Activated T-cell treated with anti-CD3 and anti-CD28 coated beads, Interleukin-2, amount 50 U/mL, for 72 hours (primary cell): ENCODE results near the gene FBN1. TPM values are rescaled to one million over a fixed set of nuclear protein-coding genes. Genes with fewer than 3 reads are reported as not detected.

Experiments used
- ATAC-seq, 2 donors: fragments of 150-1000 bp; cut with Tn5 transposase; replicated peaks in 1 of 2; 2 replicates each; pipeline ENCODE4 v1.10.0; 2021; ENCODE audit warnings: moderate library complexity in 2 of 2, mild to moderate bottlenecking in 1 of 2
- DNase-seq, 2 donors: peaks; one replicate each; pipeline ENCODE4 v3.0.0; 2021 to 2022; ENCODE audit warnings: mixed read lengths in 1 of 2
- H3K27ac Mint-ChIP-seq: one replicate; pipeline ENCODE4 v1.8.0; 2022; ENCODE audit warnings: mild to moderate bottlenecking, moderate library complexity, mixed read lengths
- H3K27me3 Mint-ChIP-seq: one replicate; pipeline ENCODE4 v1.8.0; 2022; ENCODE audit warnings: low read depth, mixed read lengths
- H3K36me3 Mint-ChIP-seq, 2 donors: one replicate each; pipeline ENCODE4 v1.8.0; 2022; ENCODE audit warnings: mixed read lengths in 2 of 2, mild to moderate bottlenecking in 1 of 2; ENCODE audit not compliant: insufficient read depth in 2 of 2
- H3K4me1 Mint-ChIP-seq: one replicate; pipeline ENCODE4 v1.8.0; 2022; ENCODE audit warnings: low read depth, mixed read lengths
- H3K4me3 Mint-ChIP-seq, 2 donors: one replicate each; pipeline ENCODE4 v1.8.0; 2022; ENCODE audit warnings: mild to moderate bottlenecking in 2 of 2, mixed read lengths in 2 of 2, moderate library complexity in 2 of 2
- H3K9me3 Mint-ChIP-seq, 2 donors: one replicate each; pipeline ENCODE4 v1.8.0; 2022; ENCODE audit warnings: mixed read lengths in 2 of 2
- total RNA-seq, 2 donors: library from RNA; stranded (reverse); gene quantifications; one replicate each; pipeline ENCODE4 v1.2.3, GENCODE V29; 2022

FBN1 gene
- total RNA-seq, 2 donors from 2014 or later: 0.50 to 0.79 TPM

- H3K27ac Mint-ChIP-seq: no peak overlapping the region
- H3K36me3 Mint-ChIP-seq: no peaks in the 10 kb centered on the region
- no peaks in the 10 kb centered on the region for H3K27me3 Mint-ChIP-seq
- no peaks in the 10 kb centered on the region for H3K4me1 Mint-ChIP-seq
- DNase-seq: no peak
- no peak overlapping the region for H3K4me3 Mint-ChIP-seq
- ATAC-seq: no peak
- H3K9me3 Mint-ChIP-seq: no peaks in the 10 kb centered on the region
Observed at GRCh38 chr15:48467801-48468200, 177.7 kb downstream of the FBN1 start.

- Mint-ChIP-seq H3K4me1 (no peaks in the 10 kb centered on the region), H3K27me3 (no peaks in the 10 kb centered on the region), H3K4me3 (no peak overlapping the region), H3K9me3 (no peaks in the 10 kb centered on the region), H3K27ac (peak overlapping the region; percentile 14), H3K36me3 (no peaks in the 10 kb centered on the region)
- ATAC-seq: no peak
- DNase-seq: no peak
Observed at GRCh38 chr15:48466820-48467219, 178.7 kb downstream of the FBN1 start.

- ATAC-seq (no peak), DNase-seq (no peak)
- Mint-ChIP-seq H3K27me3 (no peaks in the 10 kb centered on the region), H3K27ac (no peak overlapping the region), H3K36me3 (no peaks in the 10 kb centered on the region), H3K9me3 (no peaks in the 10 kb centered on the region), H3K4me1 (no peaks in the 10 kb centered on the region), H3K4me3 (no peak overlapping the region)
Observed at GRCh38 chr15:48466079-48466478, 179.4 kb downstream of the FBN1 start.

GRCh38 chr15:48465410-48465809 is 180.1 kb downstream of the FBN1 start:
- no peak for DNase-seq
- H3K27ac Mint-ChIP-seq: no peak overlapping the region
- H3K9me3 Mint-ChIP-seq: no peaks in the 10 kb centered on the region
- H3K27me3 Mint-ChIP-seq: no peaks in the 10 kb centered on the region
- H3K4me1 Mint-ChIP-seq: no peaks in the 10 kb centered on the region
- H3K4me3 Mint-ChIP-seq: no peak overlapping the region
- no peaks in the 10 kb centered on the region for H3K36me3 Mint-ChIP-seq
- ATAC-seq: no peak

GRCh38 chr15:48463366-48463880 is 182.1 kb downstream of the FBN1 start:
- no peaks in the 10 kb centered on the region for H3K36me3 Mint-ChIP-seq
- no peaks in the 10 kb centered on the region for H3K4me1 Mint-ChIP-seq
- no peak for DNase-seq
- no peaks in the 10 kb centered on the region for H3K9me3 Mint-ChIP-seq
- no peak for ATAC-seq
- H3K27me3 Mint-ChIP-seq: no peaks in the 10 kb centered on the region
- H3K27ac Mint-ChIP-seq: no peak overlapping the region
- H3K4me3 Mint-ChIP-seq: no peak overlapping the region

- Mint-ChIP-seq H3K27me3 (no peaks in the 10 kb centered on the region), H3K36me3 (no peaks in the 10 kb centered on the region), H3K4me3 (no peak overlapping the region), H3K9me3 (no peaks in the 10 kb centered on the region), H3K27ac (no peak overlapping the region), H3K4me1 (no peaks in the 10 kb centered on the region)
- DNase-seq (no peak), ATAC-seq (no peak)
Observed at GRCh38 chr15:48462688-48463087, 182.8 kb downstream of the FBN1 start.

GRCh38 chr15:48459571-48460442 is 185.7 kb downstream of the FBN1 start:
- Mint-ChIP-seq H3K27me3 (no peaks in the 10 kb centered on the region), H3K36me3 (no peaks in the 10 kb centered on the region), H3K27ac (no peak overlapping the region), H3K4me3 (no peak overlapping the region), H3K4me1 (no peaks in the 10 kb centered on the region), H3K9me3 (no peaks in the 10 kb centered on the region)
- no peak for ATAC-seq
- DNase-seq: no peak

- Mint-ChIP-seq H3K4me1 (no peaks in the 10 kb centered on the region), H3K27ac (no peak overlapping the region), H3K4me3 (no peak overlapping the region), H3K27me3 (no peaks in the 10 kb centered on the region), H3K36me3 (no peaks in the 10 kb centered on the region), H3K9me3 (no peaks in the 10 kb centered on the region)
- ATAC-seq (no peak), DNase-seq (no peak)
Observed at GRCh38 chr15:48458876-48459275, 186.6 kb downstream of the FBN1 start.

- Mint-ChIP-seq H3K4me3 (no peak overlapping the region), H3K27me3 (no peaks in the 10 kb centered on the region), H3K9me3 (no peaks in the 10 kb centered on the region)
Observed at GRCh38 chr15:48456134-48456533, 189.4 kb downstream of the FBN1 start.

GRCh38 chr15:48451736-48452135 is 193.8 kb downstream of the FBN1 start:
- Mint-ChIP-seq H3K27ac (no peak overlapping the region), H3K4me1 (no peaks in the 10 kb centered on the region), H3K4me3 (no peak overlapping the region), H3K36me3 (no peaks in the 10 kb centered on the region), H3K9me3 (no peaks in the 10 kb centered on the region), H3K27me3 (peaks cover 6% of the 10 kb centered on the region)
- DNase-seq (no peak), ATAC-seq (no peak)

More at GRCh38 chr15:48456134-48456533, 189.4 kb downstream of the FBN1 start:
- ATAC-seq (no peak), DNase-seq (no peak)
- no peaks in the 10 kb centered on the region for H3K36me3 Mint-ChIP-seq
- no peak overlapping the region for H3K27ac Mint-ChIP-seq
- no peaks in the 10 kb centered on the region for H3K4me1 Mint-ChIP-seq

- Mint-ChIP-seq H3K36me3 (no peaks in the 10 kb centered on the region), H3K4me3 (no peak overlapping the region), H3K9me3 (no peaks in the 10 kb centered on the region), H3K27ac (no peak overlapping the region), H3K4me1 (no peaks in the 10 kb centered on the region), H3K27me3 (peaks cover 6% of the 10 kb centered on the region)
- no peak for ATAC-seq
- no peak for DNase-seq
Observed at GRCh38 chr15:48451241-48451640, 194.3 kb downstream of the FBN1 start.

- H3K4me3 Mint-ChIP-seq: no peak overlapping the region
- no peaks in the 10 kb centered on the region for H3K4me1 Mint-ChIP-seq
- H3K27me3 Mint-ChIP-seq: peaks cover 6% of the 10 kb centered on the region
- no peak overlapping the region for H3K27ac Mint-ChIP-seq
- H3K9me3 Mint-ChIP-seq: no peaks in the 10 kb centered on the region
- no peaks in the 10 kb centered on the region for H3K36me3 Mint-ChIP-seq
- no peak for ATAC-seq
- DNase-seq: no peak
Observed at GRCh38 chr15:48449734-48450133, 195.8 kb downstream of the FBN1 start.

- Mint-ChIP-seq H3K36me3 (no peaks in the 10 kb centered on the region), H3K27ac (no peak overlapping the region), H3K27me3 (peaks cover 6% of the 10 kb centered on the region), H3K4me1 (no peaks in the 10 kb centered on the region), H3K9me3 (no peaks in the 10 kb centered on the region), H3K4me3 (no peak overlapping the region)
- no peak for ATAC-seq
- DNase-seq: no peak
Observed at GRCh38 chr15:48447657-48448056, 197.9 kb downstream of the FBN1 start.

GRCh38 chr15:48447058-48447457 is 198.5 kb downstream of the FBN1 start:
- Mint-ChIP-seq H3K27ac (no peak overlapping the region), H3K9me3 (no peaks in the 10 kb centered on the region), H3K36me3 (no peaks in the 10 kb centered on the region), H3K4me3 (no peak overlapping the region), H3K27me3 (peaks cover 6% of the 10 kb centered on the region), H3K4me1 (no peaks in the 10 kb centered on the region)
- ATAC-seq (no peak), DNase-seq (no peak)
